IMR-90 (cell line): ENCODE results near the gene RSU1. TPM values are rescaled to one million over a fixed set of nuclear protein-coding genes. Genes with fewer than 3 reads are reported as not detected.

Experiments used
- ATAC-seq: fragments of 200-7000 bp; cut with Tn5 transposase; 2 replicates; pipeline ENCODE4 v1.9.1; 2020; ENCODE audit warnings: low read depth, mild to moderate bottlenecking, moderate library complexity
- BruUV-seq: library from RNA; stranded (reverse); fragments of 400-500 nt; replicated peaks from 2 replicates; lab custom pipeline; 2021; lab: Mats Ljungman, UMichigan
- CTCF ChIA-PET: fragments of 300-600 bp; formaldehyde crosslinking; extraction: SDS; loops from one replicate; lab custom pipeline; 2021; ENCODE audit warnings: antibody characterized with exemption; lab: Yijun Ruan, JAX
- POLR2A ChIA-PET: fragments of 300-600 bp; sonication (Branson Sonifier 250); formaldehyde crosslinking; loops from one replicate; lab custom pipeline; 2022; ENCODE audit warnings: antibody characterized with exemption; ENCODE audit not compliant: unreplicated experiment; lab: Charles Lee
- DNase-seq: peaks from one replicate; pipeline ENCODE4 v3.0.0; 2013
- H2AFZ ChIP-seq: replicated peaks from 2 replicates; pipeline ENCODE3; 2013; ENCODE audit warnings: low read length, mild to moderate bottlenecking; ENCODE audit not compliant: poor library complexity
- H2AK5ac ChIP-seq: 2 replicates; pipeline ENCODE4 v1.6.1; 2013; ENCODE audit warnings: low read depth, low read length, inconsistent platforms
- H2AK9ac ChIP-seq: replicated peaks from 2 replicates; pipeline ENCODE3; 2013; ENCODE audit warnings: mild to moderate bottlenecking, low read depth, low read length, moderate library complexity; ENCODE audit not compliant: poor library complexity
- H2BK120ac ChIP-seq: 2 replicates; pipeline ENCODE4 v1.6.1; 2013; ENCODE audit warnings: low read depth, low read length, inconsistent platforms
- H2BK15ac ChIP-seq: 3 replicates; pipeline ENCODE4 v1.6.1; 2013; ENCODE audit warnings: low read depth, low read length, inconsistent platforms
- H2BK20ac ChIP-seq: 2 replicates; pipeline ENCODE4 v1.6.1; 2013; ENCODE audit warnings: low read depth, mild to moderate bottlenecking, inconsistent platforms, low read length, moderate library complexity
- H2BK5ac ChIP-seq: 2 replicates; pipeline ENCODE4 v1.6.1; 2013; ENCODE audit warnings: mild to moderate bottlenecking, low read depth, low read length, inconsistent platforms; ENCODE audit not compliant: poor library complexity, severe bottlenecking
- H3K14ac ChIP-seq: replicated peaks from 2 replicates; pipeline ENCODE4 v1.6.1; 2013; ENCODE audit warnings: low read depth, low read length, inconsistent platforms
- H3K18ac ChIP-seq: 2 replicates; pipeline ENCODE4 v1.6.1; 2013; ENCODE audit warnings: low read depth, low read length, control low read depth
- H3K23ac ChIP-seq: 2 replicates; pipeline ENCODE4 v1.6.1; 2013; ENCODE audit warnings: low read depth, low read length, inconsistent platforms
- H3K27ac ChIP-seq: 2 replicates; pipeline ENCODE4 v1.5.1; 2013; ENCODE audit warnings: mild to moderate bottlenecking, control low read depth, low read length; ENCODE audit not compliant: insufficient read depth
- H3K27me3 ChIP-seq: 2 replicates; pipeline ENCODE4 v1.6.1; 2013; ENCODE audit warnings: low read length; ENCODE audit not compliant: control insufficient read depth, insufficient read depth
- H3K36me3 ChIP-seq: 2 replicates; pipeline ENCODE4 v1.6.1; 2013; ENCODE audit warnings: low read length, mixed read lengths; ENCODE audit not compliant: control insufficient read depth, insufficient read depth
- H3K4ac ChIP-seq: 2 replicates; pipeline ENCODE4 v1.6.1; 2013; ENCODE audit warnings: low read depth, low read length, inconsistent platforms
- H3K4me1 ChIP-seq: 2 replicates; pipeline ENCODE4 v1.6.1; 2013; ENCODE audit warnings: low read length, mixed read lengths; ENCODE audit not compliant: control insufficient read depth, insufficient read depth
- H3K4me2 ChIP-seq: 2 replicates; pipeline ENCODE4 v1.6.1; 2013; ENCODE audit warnings: low read depth, mild to moderate bottlenecking, control low read depth, low read length, moderate library complexity
- H3K4me3 ChIP-seq: 2 replicates; pipeline ENCODE4 v1.5.1; 2013; ENCODE audit warnings: low read depth, mild to moderate bottlenecking, control low read depth, low read length, moderate library complexity; ENCODE audit not compliant: insufficient read depth
- H3K56ac ChIP-seq: 2 replicates; pipeline ENCODE4 v1.6.1; 2013; ENCODE audit warnings: low read length, inconsistent platforms; ENCODE audit not compliant: insufficient read depth; ENCODE audit errors: extremely low read depth
- H3K79me1 ChIP-seq, 2 experiments: 2 replicates each; pipeline ENCODE4 v1.6.1; 2013; ENCODE audit warnings: low read length in 2 of 2, inconsistent platforms in 1 of 2, low read depth in 1 of 2
- H3K9ac ChIP-seq: 2 replicates; pipeline ENCODE4 v1.6.1; 2013; ENCODE audit warnings: low read depth, low read length, control low read depth
- H3K9me1 ChIP-seq: 2 replicates; pipeline ENCODE4 v1.6.1; 2013; ENCODE audit warnings: low read length, inconsistent platforms; ENCODE audit not compliant: insufficient read depth
- H3K9me3 ChIP-seq: 2 replicates; pipeline ENCODE4 v1.6.1; 2013; ENCODE audit warnings: low read length; ENCODE audit not compliant: control insufficient read depth, insufficient read depth
- H4K20me1 ChIP-seq: 2 replicates; pipeline ENCODE4 v1.6.1; 2013; ENCODE audit warnings: low read length, inconsistent platforms; ENCODE audit not compliant: insufficient read depth
- H4K5ac ChIP-seq: 2 replicates; pipeline ENCODE4 v1.6.1; 2013; ENCODE audit warnings: mild to moderate bottlenecking, low read depth, low read length, control low read depth
- H4K8ac ChIP-seq, 2 experiments: 2 replicates each; pipeline ENCODE4 v1.6.1; 2013; ENCODE audit warnings: low read depth in 2 of 2, low read length in 2 of 2, control low read depth in 1 of 2, inconsistent platforms in 1 of 2
- H4K91ac ChIP-seq: 2 replicates; pipeline ENCODE4 v1.6.1; 2013; ENCODE audit warnings: low read depth, low read length, inconsistent platforms; ENCODE audit not compliant: insufficient read depth
- MAZ ChIP-seq: IDR thresholded peaks from 2 replicates; pipeline ENCODE4 v1.6.1; 2012; ENCODE audit warnings: low read depth, mild to moderate bottlenecking, low read length, improper control_type of control experiment, moderate library complexity, borderline replicate concordance
- MXI1 ChIP-seq: IDR thresholded peaks from 2 replicates; pipeline ENCODE4 v1.6.1; 2012; ENCODE audit warnings: low read depth, mild to moderate bottlenecking, low read length, moderate library complexity, borderline replicate concordance
- NFE2L2 ChIP-seq: fragments of 150-350 bp; IDR thresholded peaks from 2 replicates; pipeline ENCODE4 v1.6.1; 2016; ENCODE audit warnings: low read depth, mild to moderate bottlenecking, low read length
- RAD21 ChIP-seq: IDR thresholded peaks from 2 replicates; pipeline ENCODE4 v1.6.1; 2012; ENCODE audit warnings: low read length, improper control_type of control experiment
- RCOR1 ChIP-seq: IDR thresholded peaks from 2 replicates; pipeline ENCODE4 v1.6.1; 2012; ENCODE audit warnings: mild to moderate bottlenecking, low read length, improper control_type of control experiment; ENCODE audit not compliant: insufficient replicate concordance
- SMC3 ChIP-seq: fragments of 150-350 bp; IDR thresholded peaks from 2 replicates; pipeline ENCODE4 v1.6.1; 2016; ENCODE audit warnings: low read depth, mild to moderate bottlenecking, antibody characterized with exemption, low read length, moderate library complexity
- WGBS, 2 experiments: methylation state at CpG; one replicate each; pipeline versions ENCODE4 v1.1.5 to v1.1.7; 2013; ENCODE audit warnings: missing lambda C conversion rate in 2 of 2; ENCODE audit not compliant: insufficient read length in 1 of 2; ENCODE audit errors: extremely low coverage in 2 of 2; 5-methylcytosine and 5-hydroxymethylcytosine counted together
- dilution Hi-C: fragments of 300-500 bp; cut with HindIII; formaldehyde crosslinking; loops from one replicate; pipeline ENCODE4 v1.14.3; 2018; ENCODE audit warnings: low sequenced_read_pairs; ENCODE audit not compliant: unreplicated experiment
- in situ Hi-C: fragments of 300-500 bp; cut with MboI; formaldehyde crosslinking; loops from 3 replicates; pipeline ENCODE4 v1.14.3; 2019; ENCODE audit warnings: low sequenced_read_pairs, inconsistent platforms, mixed read lengths
- intact Hi-C: fragments of 100-400 bp; cut with micrococcal nuclease; formaldehyde crosslinking; loops from 2 replicates; pipeline ENCODE4 v1.10.0; 2022
- polyA plus RNA-seq, 3 experiments: library from polyadenylated mRNA; depleted of rRNA; stranded (reverse); fragments of >200 nt; gene quantifications; 2 replicates each; pipeline ENCODE4 v1.2.3, GENCODE V29; 2012; ENCODE audit warnings: low replicate concordance in 1 of 3
- total RNA-seq: library from RNA; depleted of rRNA; stranded (reverse); fragments of >200 nt; gene quantifications from 2 replicates; pipeline ENCODE4 v1.2.3, GENCODE V29; 2012
- TF ChIP-seq, protein P1 (sequence below): fragments of 150-350 bp; IDR thresholded peaks from 2 replicates; pipeline ENCODE4 v1.6.1; 2017; ENCODE audit warnings: mild to moderate bottlenecking, antibody characterized with exemption, low read length, low read depth
- TF ChIP-seq, protein P2 (sequence below): conservative IDR thresholded peaks from 2 replicates; pipeline ENCODE4 v1.5.1; 2012; ENCODE audit warnings: mild to moderate bottlenecking, low read depth, low read length, improper control_type of control experiment

RSU1 gene
- total and polyA plus RNA-seq, 2 of the 4 experiments (the other 2 are of a cell fraction) = 134 to 148 TPM

DNA sequence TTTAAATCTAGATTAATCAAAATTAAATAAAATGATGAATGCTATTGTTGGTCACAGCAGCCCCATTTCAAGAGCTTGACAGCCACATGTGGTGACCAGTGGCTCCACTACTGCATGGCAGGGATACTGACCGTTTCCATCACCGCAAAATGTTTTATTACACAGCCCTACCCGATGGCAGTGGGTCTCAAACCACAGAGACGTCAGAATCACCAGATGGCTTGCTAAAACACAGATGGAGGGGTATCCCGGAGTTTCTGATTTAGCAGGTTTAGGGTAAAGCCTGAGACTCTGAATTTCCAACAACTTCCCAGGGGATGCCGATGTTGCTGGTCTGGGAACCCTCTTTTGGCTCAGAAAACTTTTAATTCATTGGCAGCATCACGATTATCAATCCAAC is 47.9 kb downstream of the RSU1 start:
- no peak overlapping the region for H3K9ac ChIP-seq
- CTCF ChIA-PET = no interaction called here
- H2AK9ac ChIP-seq = no peak overlapping the region
- no peak overlapping the region for H3K56ac ChIP-seq
- H3K4me3 ChIP-seq = no peak overlapping the region
- H2AFZ ChIP-seq = no peak overlapping the region
- in situ Hi-C loops (no loop called here), dilution Hi-C loops (no loop called here), intact Hi-C loops (no loop called here)
- H3K4ac ChIP-seq = no peak overlapping the region
- H3K27ac ChIP-seq = no peak overlapping the region
- H3K23ac ChIP-seq = no peak overlapping the region
- DNase-seq = no peak
- peaks cover 14% of the 10 kb centered on the region for H4K20me1 ChIP-seq
- peaks cover under 1% of the 10 kb centered on the region; the same call in 1 of the 2 replicates for H3K36me3 ChIP-seq
- no peaks in the 10 kb centered on the region for H3K27me3 ChIP-seq
- H4K5ac ChIP-seq = no peak overlapping the region
- TF ChIP-seq SMC3 (no peak), RCOR1 (no peak), MAZ (no peak), MXI1 (no peak), RAD21 (no peak), NFE2L2 (no peak)
- TF ChIP-seq, protein P1, sequence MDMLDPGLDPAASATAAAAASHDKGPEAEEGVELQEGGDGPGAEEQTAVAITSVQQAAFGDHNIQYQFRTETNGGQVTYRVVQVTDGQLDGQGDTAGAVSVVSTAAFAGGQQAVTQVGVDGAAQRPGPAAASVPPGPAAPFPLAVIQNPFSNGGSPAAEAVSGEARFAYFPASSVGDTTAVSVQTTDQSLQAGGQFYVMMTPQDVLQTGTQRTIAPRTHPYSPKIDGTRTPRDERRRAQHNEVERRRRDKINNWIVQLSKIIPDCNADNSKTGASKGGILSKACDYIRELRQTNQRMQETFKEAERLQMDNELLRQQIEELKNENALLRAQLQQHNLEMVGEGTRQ = no peak
- TF ChIP-seq, protein P2, sequence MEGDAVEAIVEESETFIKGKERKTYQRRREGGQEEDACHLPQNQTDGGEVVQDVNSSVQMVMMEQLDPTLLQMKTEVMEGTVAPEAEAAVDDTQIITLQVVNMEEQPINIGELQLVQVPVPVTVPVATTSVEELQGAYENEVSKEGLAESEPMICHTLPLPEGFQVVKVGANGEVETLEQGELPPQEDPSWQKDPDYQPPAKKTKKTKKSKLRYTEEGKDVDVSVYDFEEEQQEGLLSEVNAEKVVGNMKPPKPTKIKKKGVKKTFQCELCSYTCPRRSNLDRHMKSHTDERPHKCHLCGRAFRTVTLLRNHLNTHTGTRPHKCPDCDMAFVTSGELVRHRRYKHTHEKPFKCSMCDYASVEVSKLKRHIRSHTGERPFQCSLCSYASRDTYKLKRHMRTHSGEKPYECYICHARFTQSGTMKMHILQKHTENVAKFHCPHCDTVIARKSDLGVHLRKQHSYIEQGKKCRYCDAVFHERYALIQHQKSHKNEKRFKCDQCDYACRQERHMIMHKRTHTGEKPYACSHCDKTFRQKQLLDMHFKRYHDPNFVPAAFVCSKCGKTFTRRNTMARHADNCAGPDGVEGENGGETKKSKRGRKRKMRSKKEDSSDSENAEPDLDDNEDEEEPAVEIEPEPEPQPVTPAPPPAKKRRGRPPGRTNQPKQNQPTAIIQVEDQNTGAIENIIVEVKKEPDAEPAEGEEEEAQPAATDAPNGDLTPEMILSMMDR = no peak
- no peaks in the 10 kb centered on the region for H3K9me3 ChIP-seq
- whole genome bisulfite sequencing, 2 experiments = 100% methylated on average over 1 of the region's 7 CpGs; no CpG with 5 or more reads in 1 of the 2 experiments
- no peak overlapping the region for H2BK20ac ChIP-seq
- no peak overlapping the region for H2BK5ac ChIP-seq
- no peak overlapping the region for H4K91ac ChIP-seq
- H3K9me1 ChIP-seq = peaks cover 10% of the 10 kb centered on the region; the same call in 1 of the 2 replicates
- no peak overlapping the region for H3K4me2 ChIP-seq
- H3K4me1 ChIP-seq = no peaks in the 10 kb centered on the region
- H3K14ac ChIP-seq = no peak overlapping the region
- no peak overlapping the region for H2BK120ac ChIP-seq
- no peak overlapping the region for H4K8ac ChIP-seq
- no peak overlapping the region for H2BK15ac ChIP-seq
- H3K79me1 ChIP-seq = peaks cover 25 to 52% of the 10 kb centered on the region in 2 experiments
- H2AK5ac ChIP-seq = no peak overlapping the region
- ATAC-seq = no peak
- no peak overlapping the region for H3K18ac ChIP-seq
- POLR2A ChIA-PET = no interaction called here
- no TSS peak for BruUV-seq
